ENCODE measurements around the gene PAX2.

GRCh38 chr10:100744136-100744986, 1.0 kb upstream of the PAX2 start:
- TF ChIP-seq CTCF (IDR thresholded peaks at IDR 0.05; ENCODE audit: insufficient read depth, low read length) (no peak), POLR2AphosphoS5 (IDR thresholded peaks at IDR 0.05; ENCODE audit: low read depth) (no peak), REST (IDR thresholded peaks at IDR 0.05; ENCODE audit: insufficient replicate concordance, low read depth) (no peak), GABPA (IDR thresholded peaks at IDR 0.05; ENCODE audit: low read depth) (no peak)
